OCI-LY3 (cell line): ENCODE results near the gene STRIP1.

ENCODE experiments used
- H2AFZ ChIP-seq: fragments of 200-600, 300-600 bp; shearing (Covaris generic); 2 replicates; pipeline ENCODE4 v1.6.0; 2014; ENCODE audit warnings: antibody characterized with exemption, low read depth, low read length
- H3K27ac ChIP-seq: fragments of 200-600, 300-600 bp; sonication (generic); 2 replicates; pipeline ENCODE4 v1.5.1; 2014; ENCODE audit warnings: mild to moderate bottlenecking, low read length, moderate library complexity, mixed read lengths
- H3K27me3 ChIP-seq: fragments of 200-600, 300-600 bp; sonication (generic); 2 replicates; pipeline ENCODE4 v1.6.1; 2014; ENCODE audit warnings: low read depth, low read length, mixed read lengths
- H3K36me3 ChIP-seq: fragments of 200-600, 300-600 bp; sonication (generic); replicated peaks from 2 replicates; pipeline ENCODE3; 2014; ENCODE audit warnings: low read depth, low read length, mixed read lengths
- H3K4me1 ChIP-seq: fragments of 300-600, 200-600 bp; sonication (generic); 2 replicates; pipeline ENCODE4 v1.6.1; 2014; ENCODE audit warnings: low read length, mixed read lengths
- H3K4me2 ChIP-seq: fragments of 200-600, 300-600 bp; sonication (generic); 2 replicates; pipeline ENCODE4 v1.6.1; 2014; ENCODE audit warnings: low read length, mixed read lengths
- H3K4me3 ChIP-seq: fragments of 300-600, 200-600 bp; sonication (generic); 2 replicates; pipeline ENCODE4 v1.5.1; 2014; ENCODE audit warnings: antibody characterized with exemption, mild to moderate bottlenecking, low read length, moderate library complexity
- H3K79me2 ChIP-seq: fragments of 300-600, 200-600 bp; shearing (Covaris generic); 2 replicates; pipeline ENCODE4 v1.6.1; 2014; ENCODE audit warnings: mild to moderate bottlenecking, low read length, mixed read lengths
- H3K9ac ChIP-seq: fragments of 300-600, 200-600 bp; shearing (Covaris generic); 2 replicates; pipeline ENCODE4 v1.6.0; 2014; ENCODE audit warnings: mild to moderate bottlenecking, low read length, moderate library complexity
- H3K9me3 ChIP-seq: fragments of 200-600, 300-600 bp; shearing (Covaris generic); 2 replicates; pipeline ENCODE4 v1.6.1; 2014; ENCODE audit warnings: low read length, mixed read lengths; ENCODE audit not compliant: insufficient read depth
- H4K20me1 ChIP-seq: fragments of 200-600, 300-600 bp; sonication (generic); 2 replicates; pipeline ENCODE4 v1.6.1; 2016; ENCODE audit warnings: low read length, mixed read lengths; ENCODE audit not compliant: insufficient read depth
- CTCF ChIP-seq: fragments of 200-600, 300-600 bp; sonication (generic); IDR thresholded peaks from 2 replicates; pipeline ENCODE4 v1.5.1; 2014; ENCODE audit warnings: antibody characterized with exemption, low read length, low read depth
- EZH2phosphoT487 ChIP-seq: fragments of 200-600 bp; shearing (Covaris generic); IDR thresholded peaks from 2 replicates; pipeline ENCODE4 v1.6.1; 2018; ENCODE audit warnings: antibody characterized with exemption, mixed run types, low read depth

The STRIP1 gene

GRCh38 chr1:110039641-110040040 is 5.2 kb downstream of the STRIP1 start:
- Histone ChIP-seq H3K27ac (no peak overlapping the region), H3K79me2 (peaks cover 18% of the 10 kb centered on the region), H3K4me1 (peaks cover 6% of the 10 kb centered on the region), H3K36me3 (peaks cover 15% of the 10 kb centered on the region), H2AFZ (no peak overlapping the region), H3K9me3 (no peaks in the 10 kb centered on the region), H4K20me1 (no peaks in the 10 kb centered on the region), H3K4me3 (no peak overlapping the region), H3K4me2 (no peak overlapping the region), H3K27me3 (no peaks in the 10 kb centered on the region), H3K9ac (no peak overlapping the region)
- TF ChIP-seq CTCF (no peak), EZH2phosphoT487 (no peak)

GRCh38 chr1:110040548-110040947 is 6.1 kb downstream of the STRIP1 start:
- peaks cover 16% of the 10 kb centered on the region for H3K36me3 ChIP-seq
- H3K4me1 ChIP-seq, result peaks cover 3% of the 10 kb centered on the region
- H3K9me3 ChIP-seq, result no peaks in the 10 kb centered on the region

GRCh38 chr1:110043016-110043415 is 8.6 kb downstream of the STRIP1 start:
- Histone ChIP-seq H4K20me1 (no peaks in the 10 kb centered on the region), H3K36me3 (peaks cover 22% of the 10 kb centered on the region), H3K4me1 (no peaks in the 10 kb centered on the region), H3K79me2 (no peaks in the 10 kb centered on the region), H3K4me2 (no peak overlapping the region), H3K9ac (no peak overlapping the region), H2AFZ (no peak overlapping the region), H3K27me3 (no peaks in the 10 kb centered on the region), H3K27ac (no peak overlapping the region), H3K9me3 (no peaks in the 10 kb centered on the region), H3K4me3 (no peak overlapping the region)
- TF ChIP-seq CTCF (no peak), EZH2phosphoT487 (no peak)

More at GRCh38 chr1:110040548-110040947, 6.1 kb downstream of the STRIP1 start:
- no peaks in the 10 kb centered on the region for H3K27me3 ChIP-seq
- H4K20me1 ChIP-seq, result no peaks in the 10 kb centered on the region
- no peak overlapping the region for H2AFZ ChIP-seq
- TF ChIP-seq EZH2phosphoT487 (no peak), CTCF (no peak)
- H3K27ac ChIP-seq, result no peak overlapping the region
- peaks cover 9% of the 10 kb centered on the region for H3K79me2 ChIP-seq
- H3K9ac ChIP-seq, result no peak overlapping the region
- H3K4me2 ChIP-seq, result no peak overlapping the region
- H3K4me3 ChIP-seq, result no peak overlapping the region

GRCh38 chr1:110047463-110047862 is 13.0 kb downstream of the STRIP1 start:
- Histone ChIP-seq H3K27me3 (no peaks in the 10 kb centered on the region), H3K9ac (no peak overlapping the region), H4K20me1 (no peaks in the 10 kb centered on the region), H3K4me1 (no peaks in the 10 kb centered on the region), H2AFZ (no peak overlapping the region), H3K79me2 (no peaks in the 10 kb centered on the region), H3K4me3 (no peak overlapping the region), H3K4me2 (no peak overlapping the region), H3K27ac (no peak overlapping the region), H3K9me3 (no peaks in the 10 kb centered on the region), H3K36me3 (peaks cover 12% of the 10 kb centered on the region)
- TF ChIP-seq CTCF, result no peak
- no peak for TF ChIP-seq EZH2phosphoT487
